ENCODE data around the gene EGFL7.

EGFL7 gene

GRCh38 chr9:136692185-136693134 is 29.7 kb downstream of the EGFL7 start:
- CTCF ChIA-PET, result no interaction called here

GRCh38 chr9:136693135-136693489 is 30.4 kb downstream of the EGFL7 start:
- CTCF ChIA-PET, result no interaction called here
- Mint-ChIP-seq H3K27me3 (peaks cover 79% of the 10 kb centered on the region), H3K27ac (no peak overlapping the region), H3K9me3 (no peaks in the 10 kb centered on the region), H3K4me1 (no peaks in the 10 kb centered on the region), H3K4me3 (no peak overlapping the region), H3K36me3 (no peaks in the 10 kb centered on the region)
- DNase-seq, result no peak

More at GRCh38 chr9:136692185-136693134, 29.7 kb downstream of the EGFL7 start:
- H3K4me1 Mint-ChIP-seq, result no peaks in the 10 kb centered on the region
- H3K27ac Mint-ChIP-seq, result no peak overlapping the region
- H3K4me3 Mint-ChIP-seq, result no peak overlapping the region
- H3K27me3 Mint-ChIP-seq, result peaks cover 76% of the 10 kb centered on the region
- no peak for DNase-seq
- no peaks in the 10 kb centered on the region for H3K36me3 Mint-ChIP-seq
- no peaks in the 10 kb centered on the region for H3K9me3 Mint-ChIP-seq

- peaks cover 79% of the 10 kb centered on the region for H3K27me3 Mint-ChIP-seq
- H3K36me3 Mint-ChIP-seq, result no peaks in the 10 kb centered on the region
- no peak overlapping the region for H3K4me3 Mint-ChIP-seq
- H3K4me1 Mint-ChIP-seq, result no peaks in the 10 kb centered on the region
- H3K9me3 Mint-ChIP-seq, result no peaks in the 10 kb centered on the region
- H3K27ac Mint-ChIP-seq, result no peak overlapping the region
- CTCF ChIA-PET, result no interaction called here
- DNase-seq, result no peak
These were observed 30.9 kb downstream of the EGFL7 start for GRCh38 chr9:136693490-136694162.

- DNase-seq, result peak; percentile 42
- Mint-ChIP-seq H3K4me1 (no peaks in the 10 kb centered on the region), H3K27ac (no peak overlapping the region), H3K9me3 (no peaks in the 10 kb centered on the region), H3K36me3 (no peaks in the 10 kb centered on the region), H3K27me3 (peaks cover 78% of the 10 kb centered on the region), H3K4me3 (no peak overlapping the region)
- CTCF ChIA-PET, result interaction anchor here (1.1 kb wide), 1 partner anchor 21 kb away, joined by 3 read pairs; no protein-coding TSS in a partner anchor
These were observed 31.6 kb downstream of the EGFL7 start for GRCh38 chr9:136694163-136694871.

GRCh38 chr9:136694872-136695247 is 32.1 kb downstream of the EGFL7 start:
- H3K27ac Mint-ChIP-seq, result no peak overlapping the region
- CTCF ChIA-PET, result interaction anchor here (1.1 kb wide), 1 partner anchor 21 kb away, joined by 3 read pairs; no protein-coding TSS in a partner anchor

GRCh38 chr9:136695435-136695895 is 32.7 kb downstream of the EGFL7 start:
- no peak for DNase-seq
- no peaks in the 10 kb centered on the region for H3K36me3 Mint-ChIP-seq
- peaks cover 4% of the 10 kb centered on the region for H3K4me1 Mint-ChIP-seq
- no peaks in the 10 kb centered on the region for H3K9me3 Mint-ChIP-seq
- no peak overlapping the region for H3K27ac Mint-ChIP-seq
- H3K27me3 Mint-ChIP-seq, result peaks cover 78% of the 10 kb centered on the region
- CTCF ChIA-PET, result interaction anchor here (1.1 to 2.2 kb wide), 2 partner anchors 20 to 23 kb away, joined by 3 to 7 read pairs; no protein-coding TSS in a partner anchor
- H3K4me3 Mint-ChIP-seq, result no peak overlapping the region

More at GRCh38 chr9:136694872-136695247, 32.1 kb downstream of the EGFL7 start:
- H3K9me3 Mint-ChIP-seq, result no peaks in the 10 kb centered on the region
- DNase-seq, result no peak
- H3K4me1 Mint-ChIP-seq, result no peaks in the 10 kb centered on the region
- no peaks in the 10 kb centered on the region for H3K36me3 Mint-ChIP-seq
- peaks cover 78% of the 10 kb centered on the region for H3K27me3 Mint-ChIP-seq
- H3K4me3 Mint-ChIP-seq, result no peak overlapping the region

GRCh38 chr9:136695955-136696354 is 33.2 kb downstream of the EGFL7 start:
- CTCF ChIA-PET, result interaction anchor here (2.2 kb wide), 1 partner anchor 24 kb away, joined by 7 read pairs; no protein-coding TSS in a partner anchor
- H3K36me3 Mint-ChIP-seq, result no peaks in the 10 kb centered on the region
- no peaks in the 10 kb centered on the region for H3K9me3 Mint-ChIP-seq
- peaks cover 9% of the 10 kb centered on the region for H3K4me1 Mint-ChIP-seq
- H3K27ac Mint-ChIP-seq, result no peak overlapping the region
- H3K4me3 Mint-ChIP-seq, result no peak overlapping the region
- DNase-seq, result no peak
- peaks cover 81% of the 10 kb centered on the region for H3K27me3 Mint-ChIP-seq

GRCh38 chr9:136696502-136696901 is 33.8 kb downstream of the EGFL7 start:
- CTCF ChIA-PET, result interaction anchor here (2.2 kb wide), 1 partner anchor 24 kb away, joined by 7 read pairs; no protein-coding TSS in a partner anchor
- Mint-ChIP-seq H3K4me3 (no peak overlapping the region), H3K27ac (no peak overlapping the region), H3K9me3 (no peaks in the 10 kb centered on the region), H3K4me1 (peaks cover 15% of the 10 kb centered on the region), H3K36me3 (no peaks in the 10 kb centered on the region), H3K27me3 (peaks cover 83% of the 10 kb centered on the region)
- no peak for DNase-seq

GRCh38 chr9:136697146-136697820 is 34.6 kb downstream of the EGFL7 start:
- Mint-ChIP-seq H3K9me3 (no peaks in the 10 kb centered on the region), H3K4me3 (no peak overlapping the region), H3K4me1 (peaks cover 19% of the 10 kb centered on the region), H3K27ac (no peak overlapping the region), H3K36me3 (no peaks in the 10 kb centered on the region), H3K27me3 (peaks cover 87% of the 10 kb centered on the region)
- DNase-seq, result no peak
- CTCF ChIA-PET, result interaction anchor here (2.2 kb wide), 1 partner anchor 25 kb away, joined by 7 read pairs; no protein-coding TSS in a partner anchor

GRCh38 chr9:136697821-136698526 is 35.3 kb downstream of the EGFL7 start:
- CTCF ChIA-PET, result interaction anchor here (2.2 kb wide), 1 partner anchor 26 kb away, joined by 7 read pairs; no protein-coding TSS in a partner anchor
- H3K4me1 Mint-ChIP-seq, result peaks cover 20% of the 10 kb centered on the region
- H3K27me3 Mint-ChIP-seq, result peaks cover 87% of the 10 kb centered on the region
- DNase-seq, result no peak
- H3K4me3 Mint-ChIP-seq, result no peak overlapping the region
- no peaks in the 10 kb centered on the region for H3K9me3 Mint-ChIP-seq
- no peak overlapping the region for H3K27ac Mint-ChIP-seq
- H3K36me3 Mint-ChIP-seq, result no peaks in the 10 kb centered on the region

- CTCF ChIA-PET, result interaction anchor here (2.0 kb wide), 1 partner anchor 31 kb away, joined by 4 read pairs; no protein-coding TSS in a partner anchor
- no peak for DNase-seq
- no peak overlapping the region for H3K4me3 Mint-ChIP-seq
- peaks cover 20% of the 10 kb centered on the region for H3K4me1 Mint-ChIP-seq
- H3K27ac Mint-ChIP-seq, result no peak overlapping the region
- peaks cover 89% of the 10 kb centered on the region for H3K27me3 Mint-ChIP-seq
- no peaks in the 10 kb centered on the region for H3K9me3 Mint-ChIP-seq
- no peaks in the 10 kb centered on the region for H3K36me3 Mint-ChIP-seq
These were observed 36.0 kb downstream of the EGFL7 start for GRCh38 chr9:136698635-136699246.

- Mint-ChIP-seq H3K27ac (peak overlapping the region; percentile 34), H3K4me1 (peaks cover 20% of the 10 kb centered on the region), H3K27me3 (peaks cover 93% of the 10 kb centered on the region), H3K4me3 (no peak overlapping the region), H3K36me3 (no peaks in the 10 kb centered on the region), H3K9me3 (no peaks in the 10 kb centered on the region)
- CTCF ChIA-PET, result interaction anchor here (0.9 to 2.0 kb wide), 4 partner anchors 27 to 36 kb away, joined by 3 to 5 read pairs (median 4); no protein-coding TSS in a partner anchor
- no peak for DNase-seq
These were observed 37.6 kb downstream of the EGFL7 start for GRCh38 chr9:136700304-136700703.
